ENCODE measurements around the gene PTPRN2.

- TF ChIP-seq CTCF (IDR thresholded peaks at IDR 0.05) (no peak), ZFX (IDR thresholded peaks at IDR 0.05; ENCODE audit: borderline replicate concordance) (no peak)
Measured at GRCh38 chr7:158229945-158230344, 357.7 kb downstream of the PTPRN2 start.
